COLO829 (cell line): ENCODE results near the gene NR2F6.
"Not testable (repeated sequence)": the region's sequence is repeated elsewhere in the genome, so short reads cannot be mapped to it uniquely, and the experiment has no call there.

Experiments
- DNase-seq: peaks from one replicate; pipeline ENCODE4 v3.0.0; 2012; ENCODE audit warnings: low spot score

The NR2F6 gene

GRCh38 chr19:17245535-17245984 lies at the start of gene NR2F6:
Gene NR2F6 (minus strand): TSS chr19:17245919. CDS start chr19:17245220, 699 bp downstream.
- no peak for DNase-seq

- peak; percentile 84 for DNase-seq
Observed at GRCh38 chr19:17294051-17294891, 48.6 kb upstream of the NR2F6 start.

GRCh38 chr19:17293605-17294004 lies 47.9 kb upstream of the NR2F6 start:
- no peak for DNase-seq

- DNase-seq = peak; percentile 96
Observed at GRCh38 chr19:17292301-17293074, 46.8 kb upstream of the NR2F6 start.

- peak; percentile 52 for DNase-seq
Observed at GRCh38 chr19:17289489-17289888, 43.8 kb upstream of the NR2F6 start.

GRCh38 chr19:17286752-17287151 lies 41.0 kb upstream of the NR2F6 start:
- no peak for DNase-seq

- no peak for DNase-seq
Observed at GRCh38 chr19:17286263-17286662, 40.5 kb upstream of the NR2F6 start.

GRCh38 chr19:17285415-17286135 lies 39.9 kb upstream of the NR2F6 start:
- no peak for DNase-seq

GRCh38 chr19:17283504-17283996 lies 37.8 kb upstream of the NR2F6 start:
- no peak for DNase-seq

GRCh38 chr19:17282488-17283125 lies 36.9 kb upstream of the NR2F6 start:
- peak; percentile 63 for DNase-seq

- no peak for DNase-seq
Observed at GRCh38 chr19:17281391-17282304, 35.9 kb upstream of the NR2F6 start, which contains the start of gene ANKLE1. Gene ANKLE1 (plus strand): TSS chr19:17281901. CDS start chr19:17281921, 20 bp downstream.

- DNase-seq = no peak
Observed at GRCh38 chr19:17279436-17279835, 33.7 kb upstream of the NR2F6 start.

- no peak for DNase-seq
Observed at GRCh38 chr19:17275441-17276175, 29.9 kb upstream of the NR2F6 start.

- not testable (repeated sequence) for DNase-seq
Observed at GRCh38 chr19:17274892-17275291, 29.2 kb upstream of the NR2F6 start.

- DNase-seq = no peak
Observed at GRCh38 chr19:17268754-17269153, 23.0 kb upstream of the NR2F6 start.

- peak; percentile 98 for DNase-seq
Observed at GRCh38 chr19:17266975-17267788, 21.5 kb upstream of the NR2F6 start, which contains the start of gene BABAM1. Gene BABAM1 (plus strand): TSS chr19:17267443. CDS start chr19:17268807, 1,364 bp downstream.

- DNase-seq = no peak
Observed at GRCh38 chr19:17266589-17266974, 20.9 kb upstream of the NR2F6 start.

- no peak for DNase-seq
Observed at GRCh38 chr19:17266026-17266425, 20.3 kb upstream of the NR2F6 start.

- DNase-seq = no peak
Observed at GRCh38 chr19:17264641-17264979, 18.9 kb upstream of the NR2F6 start, which contains the start of gene USHBP1. Gene USHBP1 (minus strand): TSS chr19:17264745. CDS start chr19:17264299, 446 bp downstream.
